HFF-Myc (cell line): Measurements from ENCODE around the gene MTOR.

Experiments
- DNase-seq: peaks from one replicate; pipeline ENCODE4 v3.0.0-alpha.2; 2011; ENCODE audit warnings: low read depth; ENCODE audit errors: extremely low read depth
- H3K4me3 ChIP-seq: replicated peaks from 2 replicates; pipeline ENCODE4 v1.5.1; 2011; ENCODE audit warnings: low read depth, mild to moderate bottlenecking, control low read depth, low read length
- CTCF ChIP-seq: IDR thresholded peaks from 2 replicates; pipeline ENCODE4 v1.5.1; 2012; ENCODE audit warnings: mild to moderate bottlenecking, low read depth, low read length, control low read depth; ENCODE audit errors: missing control alignments

Gene MTOR

GRCh38 chr1:11151826-11152612 is 110.3 kb downstream of the MTOR start:
- DNase-seq = no peak
- TF ChIP-seq CTCF = no peak

GRCh38 chr1:11151114-11151513 is 111.2 kb downstream of the MTOR start:
- DNase-seq = no peak
- no peak for TF ChIP-seq CTCF
- H3K4me3 ChIP-seq = no peak overlapping the region

More at GRCh38 chr1:11151826-11152612, 110.3 kb downstream of the MTOR start:
- no peak overlapping the region for H3K4me3 ChIP-seq

GRCh38 chr1:11150326-11150725 is 112.0 kb downstream of the MTOR start:
- no peak for DNase-seq

GRCh38 chr1:11147197-11147770 is 115.1 kb downstream of the MTOR start:
- DNase-seq = no peak
- no peak overlapping the region for H3K4me3 ChIP-seq
- TF ChIP-seq CTCF = no peak

More at GRCh38 chr1:11150326-11150725, 112.0 kb downstream of the MTOR start:
- no peak overlapping the region for H3K4me3 ChIP-seq
- no peak for TF ChIP-seq CTCF

- DNase-seq = no peak
- no peak for TF ChIP-seq CTCF
- H3K4me3 ChIP-seq = no peak overlapping the region
Observed at GRCh38 chr1:11145741-11146140, 116.6 kb downstream of the MTOR start.

GRCh38 chr1:11144570-11145256 is 117.6 kb downstream of the MTOR start:
- no peak for DNase-seq
- TF ChIP-seq CTCF = no peak
- H3K4me3 ChIP-seq = no peak overlapping the region
